ENCODE measurements around the gene C4orf50.

DNA sequence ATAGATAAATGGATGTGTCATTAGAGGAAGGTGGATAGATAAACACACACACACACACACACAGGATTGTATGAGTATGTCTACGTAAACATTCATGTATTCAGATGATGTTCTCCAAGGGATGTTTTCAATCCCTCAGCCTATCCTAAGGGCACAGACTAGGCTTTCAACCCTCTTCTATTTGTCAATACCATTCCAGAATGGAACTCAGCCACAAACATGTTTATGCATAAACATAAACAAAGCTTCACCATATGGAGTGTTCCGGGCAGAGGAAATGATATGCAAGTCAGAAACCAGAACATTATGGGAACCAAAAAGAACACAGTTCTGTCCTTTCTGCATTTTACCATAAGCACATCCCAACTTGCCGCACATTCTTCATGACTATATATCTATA, 150.4 kb downstream of the C4orf50 start:
- TF ChIP-seq POLR2AphosphoS5 (IDR thresholded peaks at IDR 0.05; ENCODE audit: insufficient read depth in 1 of 2, low read depth in 1 of 2) (no peak), POLR2A (IDR thresholded peaks at IDR 0.05) (no peak)
- TF ChIP-seq, protein P1, sequence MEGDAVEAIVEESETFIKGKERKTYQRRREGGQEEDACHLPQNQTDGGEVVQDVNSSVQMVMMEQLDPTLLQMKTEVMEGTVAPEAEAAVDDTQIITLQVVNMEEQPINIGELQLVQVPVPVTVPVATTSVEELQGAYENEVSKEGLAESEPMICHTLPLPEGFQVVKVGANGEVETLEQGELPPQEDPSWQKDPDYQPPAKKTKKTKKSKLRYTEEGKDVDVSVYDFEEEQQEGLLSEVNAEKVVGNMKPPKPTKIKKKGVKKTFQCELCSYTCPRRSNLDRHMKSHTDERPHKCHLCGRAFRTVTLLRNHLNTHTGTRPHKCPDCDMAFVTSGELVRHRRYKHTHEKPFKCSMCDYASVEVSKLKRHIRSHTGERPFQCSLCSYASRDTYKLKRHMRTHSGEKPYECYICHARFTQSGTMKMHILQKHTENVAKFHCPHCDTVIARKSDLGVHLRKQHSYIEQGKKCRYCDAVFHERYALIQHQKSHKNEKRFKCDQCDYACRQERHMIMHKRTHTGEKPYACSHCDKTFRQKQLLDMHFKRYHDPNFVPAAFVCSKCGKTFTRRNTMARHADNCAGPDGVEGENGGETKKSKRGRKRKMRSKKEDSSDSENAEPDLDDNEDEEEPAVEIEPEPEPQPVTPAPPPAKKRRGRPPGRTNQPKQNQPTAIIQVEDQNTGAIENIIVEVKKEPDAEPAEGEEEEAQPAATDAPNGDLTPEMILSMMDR (IDR thresholded peaks at IDR 0.05): no peak

Data from vagina (tissue), 2 donors.